HG02623 (cell line): Measurements from ENCODE around the gene KIF3A.

Source experiments
- ATAC-seq: cut with Tn5 transposase; IDR thresholded peaks from one replicate; pipeline ENCODE4 v1.9.1; 2021; ENCODE audit warnings: moderate library complexity; ENCODE audit not compliant: unreplicated experiment

Gene KIF3A

GRCh38 chr5:132644177-132644576 is 93.2 kb downstream of the KIF3A start:
- ATAC-seq = no peak
